GM04503 (cell line): ENCODE results near the gene ATP5F1A.

ENCODE experiments used
- DNase-seq: peaks from one replicate; pipeline ENCODE4 v3.0.0-alpha.2; 2012; ENCODE audit warnings: low read depth

ATP5F1A gene

DNA sequence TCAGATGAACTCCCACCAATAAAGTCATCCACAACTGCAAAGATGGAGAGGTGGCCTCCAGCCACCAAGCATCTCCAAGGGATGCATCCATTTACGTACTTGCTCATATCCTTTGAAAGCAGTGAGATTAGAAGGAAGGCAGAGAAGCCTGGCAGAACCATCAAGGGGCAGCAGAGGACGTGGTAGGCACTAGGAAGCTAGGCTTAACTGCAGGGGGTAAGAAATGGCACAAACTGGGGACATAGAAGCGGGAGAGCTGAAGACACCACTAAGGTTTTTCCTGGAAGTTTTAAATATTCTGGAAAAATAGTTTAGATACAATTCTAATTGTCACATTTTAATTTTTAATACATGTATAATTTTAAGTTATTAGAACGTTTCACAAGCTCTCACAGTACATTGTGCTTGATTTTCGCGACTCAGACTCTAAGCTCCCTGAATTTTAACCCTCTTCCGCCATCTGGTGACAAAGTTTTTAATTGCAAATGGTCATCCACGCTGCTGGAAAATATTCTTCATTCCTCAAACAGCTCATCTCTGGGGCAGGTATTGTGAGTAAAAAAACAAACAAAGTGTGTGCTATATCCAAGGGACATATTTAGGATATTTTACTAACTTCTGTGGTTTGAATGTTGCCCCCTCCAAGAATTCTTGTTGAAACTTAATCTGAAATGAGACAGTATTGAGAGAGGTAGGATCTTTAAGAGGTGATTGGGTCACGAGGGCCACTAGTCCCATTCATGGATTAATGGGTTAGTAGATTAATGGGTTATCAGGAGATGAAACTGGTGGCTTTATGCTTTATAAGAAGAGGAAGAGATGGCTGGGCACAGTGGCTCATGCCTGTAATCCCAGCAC, 24.4 kb downstream of the ATP5F1A start:
- peak; percentile 23 for DNase-seq

DNA sequence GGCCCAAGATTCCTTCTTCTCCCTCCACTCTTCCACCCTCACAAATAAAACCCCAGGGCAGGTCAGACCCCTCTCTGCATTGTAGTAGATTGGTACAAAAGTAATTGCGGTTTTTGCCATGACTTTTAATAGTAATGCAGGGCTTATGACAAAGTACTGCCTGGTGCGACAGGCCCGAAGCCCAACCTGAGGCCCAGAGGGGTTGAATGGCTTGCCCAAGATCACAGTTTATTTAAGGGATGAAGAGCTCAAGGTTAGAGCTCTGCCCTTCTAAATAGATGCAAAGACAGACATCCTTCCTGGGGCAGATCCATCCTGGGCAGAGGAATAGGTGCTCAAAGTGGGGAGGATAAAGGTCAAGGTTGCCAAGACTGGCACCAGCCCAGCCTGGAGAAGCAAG, 25.1 kb downstream of the ATP5F1A start:
- DNase-seq = no peak

- DNase-seq = no peak
Measured at GRCh38 chr18:46072376-46072867, 25.7 kb downstream of the ATP5F1A start.

- no peak for DNase-seq
Measured at GRCh38 chr18:46071653-46072375, 26.3 kb downstream of the ATP5F1A start, which contains the start of gene PSTPIP2. Gene PSTPIP2 (minus strand): TSS chr18:46072260. CDS start chr18:46072188, 72 bp downstream.

GRCh38 chr18:46070815-46071652, 27.1 kb downstream of the ATP5F1A start:
- no peak for DNase-seq

DNA sequence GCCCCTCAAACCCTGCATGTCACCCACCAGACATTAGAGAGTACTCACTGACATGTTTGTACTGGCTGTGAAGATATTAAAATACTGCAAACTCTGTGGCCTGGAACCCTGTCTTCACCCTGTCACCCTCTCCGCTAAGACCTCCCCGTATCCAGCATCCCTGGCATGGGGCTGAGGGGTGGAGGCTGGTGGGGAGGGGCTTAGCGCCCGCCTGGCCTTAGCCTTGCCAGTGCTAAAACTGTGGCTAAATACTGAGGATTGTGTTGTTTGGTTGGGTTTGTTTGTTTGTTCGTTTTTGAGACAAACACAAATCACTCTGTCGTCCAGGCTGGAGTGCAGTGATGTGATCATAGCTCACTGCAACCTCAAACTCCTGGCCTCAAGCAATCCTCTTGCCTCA, 27.9 kb downstream of the ATP5F1A start:
- DNase-seq = no peak

DNA sequence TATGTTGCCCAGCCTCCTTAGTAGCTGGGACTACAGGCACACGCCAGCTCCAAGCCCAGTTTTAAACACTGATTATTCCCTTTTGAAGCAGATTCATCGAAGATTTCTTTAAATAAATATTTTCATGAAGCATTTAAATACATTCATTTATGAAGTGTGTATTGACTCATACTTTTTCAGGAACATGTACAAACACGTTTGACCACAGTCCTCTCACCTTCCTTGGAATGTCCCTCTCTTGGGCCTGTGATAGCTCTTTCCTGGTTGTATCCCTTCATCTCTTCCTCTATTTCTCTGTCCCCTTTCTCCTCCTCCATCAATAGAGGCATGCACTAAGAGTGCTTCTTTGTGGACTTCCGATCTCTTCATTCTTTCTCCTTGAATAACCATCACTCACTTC, 28.6 kb downstream of the ATP5F1A start:
- DNase-seq = no peak

GRCh38 chr18:46068763-46069162, 29.3 kb downstream of the ATP5F1A start:
- DNase-seq = no peak

- DNase-seq = no peak
Measured at GRCh38 chr18:46067438-46068007, 30.6 kb downstream of the ATP5F1A start.

- no peak for DNase-seq
Measured at GRCh38 chr18:46062781-46063180, 35.3 kb downstream of the ATP5F1A start.

DNA sequence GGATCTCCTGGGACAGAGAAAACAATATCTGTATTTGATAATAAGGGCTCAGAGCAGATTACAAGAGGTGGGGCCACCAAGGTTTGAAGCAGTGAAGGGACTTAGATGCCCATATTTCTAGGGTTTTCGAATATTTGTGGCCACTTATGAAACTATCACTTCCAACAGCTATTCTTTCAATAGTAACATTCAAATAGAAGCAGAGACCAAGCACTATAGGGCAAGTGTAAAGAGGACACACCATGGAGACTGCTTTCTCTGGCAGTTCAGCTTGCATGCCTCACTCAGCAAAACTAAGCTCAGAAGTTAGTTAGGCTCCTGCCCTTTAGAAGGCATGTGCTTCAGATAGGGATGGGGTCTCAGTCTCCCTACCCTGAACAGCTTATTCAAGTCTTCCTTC, 36.3 kb downstream of the ATP5F1A start:
- DNase-seq = no peak

DNA sequence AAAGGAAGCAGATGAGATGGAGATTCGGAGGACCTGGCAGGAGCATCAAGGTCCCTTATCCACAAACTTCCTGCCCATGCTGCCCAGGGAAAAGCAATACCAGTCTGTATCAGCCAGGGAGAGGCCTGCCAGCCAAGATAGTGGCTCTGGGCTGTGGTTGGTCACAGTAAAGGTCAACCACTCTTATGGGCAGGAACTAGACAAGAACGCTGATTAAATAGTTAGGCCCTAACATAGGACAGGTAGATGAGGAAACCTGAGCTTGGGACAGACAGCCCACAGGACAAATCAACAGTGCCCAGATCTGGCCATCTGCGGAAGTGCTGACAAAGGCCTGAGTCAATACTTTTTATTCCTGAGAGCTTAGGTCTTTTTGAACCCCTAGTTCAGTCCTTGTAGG, 36.7 kb downstream of the ATP5F1A start:
- no peak for DNase-seq

- no peak for DNase-seq
Measured at GRCh38 chr18:46060359-46060841, 37.7 kb downstream of the ATP5F1A start.

DNA sequence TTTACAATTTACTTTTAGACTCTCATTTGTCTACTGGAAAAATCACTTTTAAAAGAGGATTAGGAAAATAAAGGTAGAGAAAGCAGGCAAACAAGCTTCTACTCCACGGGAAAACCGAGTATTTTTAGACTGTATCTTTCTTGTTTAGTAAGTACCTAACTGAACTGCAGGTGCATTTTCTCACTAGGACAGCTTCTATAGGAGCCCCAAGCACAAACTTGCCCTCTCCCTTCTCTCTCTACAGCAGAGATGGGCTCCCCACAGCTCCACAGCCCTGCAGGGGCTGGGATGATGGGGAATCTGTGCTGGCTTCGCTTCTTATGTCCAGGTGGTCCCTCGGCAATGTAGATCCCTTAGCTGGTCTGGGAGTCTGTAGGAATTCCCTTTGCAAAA, 42.3 kb downstream of the ATP5F1A start:
- no peak for DNase-seq

DNA sequence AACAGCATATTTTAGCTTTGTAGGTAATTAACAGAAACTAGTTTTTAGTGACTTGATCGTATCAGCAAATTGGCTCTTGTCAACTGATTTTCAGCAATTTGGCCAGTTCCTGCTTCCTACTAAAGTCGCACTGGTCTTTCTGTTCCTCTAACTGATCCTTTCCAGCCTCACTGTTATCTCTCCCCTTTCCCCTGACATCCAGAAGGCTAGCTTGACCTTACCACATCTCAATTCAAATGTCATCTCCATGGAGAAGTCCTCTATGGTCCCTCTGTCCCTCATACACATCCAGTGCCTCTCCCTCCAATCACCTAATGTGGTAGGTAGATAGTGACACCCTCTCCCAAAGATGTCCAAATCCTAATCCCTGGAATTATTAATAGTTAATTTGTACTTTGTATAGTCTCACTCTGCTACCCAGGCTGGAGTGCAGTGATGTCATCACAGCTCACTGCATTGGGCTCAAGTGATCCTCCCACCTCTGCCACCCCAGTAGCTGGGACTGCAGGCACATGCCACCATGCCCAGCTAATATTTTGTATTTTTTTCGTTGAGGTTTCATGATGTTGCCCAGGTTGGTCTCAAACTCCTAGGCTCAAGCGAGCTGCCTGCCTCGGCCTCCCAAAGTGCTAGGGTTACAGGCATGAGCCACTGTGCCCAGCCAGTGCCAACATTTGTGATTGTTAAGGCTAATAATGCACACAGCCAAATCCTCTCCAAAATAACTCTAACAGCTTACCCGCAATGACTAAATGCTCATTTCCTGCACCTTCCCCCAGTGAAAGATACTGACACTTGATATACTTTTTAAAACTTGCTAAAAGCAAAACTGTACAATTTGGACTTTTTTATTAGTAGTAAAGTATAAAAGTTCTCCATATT, 42.9 kb downstream of the ATP5F1A start:
- DNase-seq = no peak

DNA sequence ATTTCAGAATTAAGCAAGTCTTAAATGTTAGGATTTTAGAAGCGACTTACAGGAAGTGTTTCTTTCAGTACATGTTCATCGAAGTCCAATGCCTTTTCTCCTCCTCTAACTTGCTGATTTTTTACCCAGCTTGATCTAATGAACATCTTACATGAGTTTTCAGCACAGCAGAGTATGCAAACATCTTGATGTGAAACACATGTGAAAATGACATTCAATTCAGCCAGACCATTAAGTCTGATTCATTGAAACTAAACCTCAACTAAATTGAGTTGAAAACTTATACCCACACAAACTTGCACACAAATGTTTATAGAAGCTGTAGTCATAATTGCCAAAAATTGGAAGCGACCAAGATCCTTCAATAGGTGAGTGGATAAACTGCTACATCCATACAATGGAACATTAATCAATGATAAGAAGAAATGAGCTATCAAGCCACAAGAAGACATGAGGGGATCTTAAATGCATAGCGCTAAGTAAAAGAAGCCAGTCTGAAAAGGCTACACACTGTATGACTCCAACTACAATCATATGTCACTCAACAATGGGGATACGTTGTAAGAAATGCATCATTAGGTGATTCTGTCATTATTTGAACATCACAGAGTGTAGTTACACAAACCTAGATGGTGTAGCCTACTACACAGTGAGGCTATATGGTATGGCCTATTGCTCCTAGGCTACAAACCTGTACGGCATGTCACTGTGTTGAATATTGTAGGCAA, 44.6 kb downstream of the ATP5F1A start:
- DNase-seq = peak; percentile 42

DNA sequence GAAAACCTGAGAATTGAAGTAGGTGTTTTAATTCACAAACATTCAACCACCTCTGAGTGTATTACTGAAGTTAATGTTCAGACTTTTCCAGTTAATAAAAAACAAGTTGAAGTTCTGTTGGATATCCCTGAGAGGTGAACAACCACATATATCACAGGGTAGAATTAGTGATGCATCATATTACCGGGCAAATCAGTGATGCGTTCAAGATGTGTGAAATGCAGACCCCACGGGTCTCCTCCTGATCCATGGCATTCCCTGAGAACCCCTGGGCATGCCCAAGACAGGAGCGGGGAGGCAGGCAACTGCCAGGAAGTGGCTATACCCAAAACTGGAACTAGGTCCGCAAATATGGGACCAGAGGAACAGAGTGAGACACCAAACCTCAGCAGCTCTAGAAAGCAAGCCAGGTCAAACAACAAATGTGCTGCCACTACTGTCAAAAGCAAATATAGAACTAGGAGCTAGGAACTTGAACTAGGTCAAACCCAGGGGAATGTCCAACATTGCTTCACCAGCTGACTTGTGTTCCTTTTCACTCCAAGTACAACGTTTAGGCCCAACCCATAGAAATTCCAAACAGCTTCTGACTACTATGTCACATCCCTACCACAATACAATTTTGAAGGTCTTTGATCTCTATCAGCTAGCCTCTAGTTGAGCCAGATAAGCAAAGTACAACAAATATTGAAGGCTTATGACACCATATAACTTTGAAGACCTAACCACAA, 46.2 kb downstream of the ATP5F1A start:
- DNase-seq = peak; percentile 58

DNA sequence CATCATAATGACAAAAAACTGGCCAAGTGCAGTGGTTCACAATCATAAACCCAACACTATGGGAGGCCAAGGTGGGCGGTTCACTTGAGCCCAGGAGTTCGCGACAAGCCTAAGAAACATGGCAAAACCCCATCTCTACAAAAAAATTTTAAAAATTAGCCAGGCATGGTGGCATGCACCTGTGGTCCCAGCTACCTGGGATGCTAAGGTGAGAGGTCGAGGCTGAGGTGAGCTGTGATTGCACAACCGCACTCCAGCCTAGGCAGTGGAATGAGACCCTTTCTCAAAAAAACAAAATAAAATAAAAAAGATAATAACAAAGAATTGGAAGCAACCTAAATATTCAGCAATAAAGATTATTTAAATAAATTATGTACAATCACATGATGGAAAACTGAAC, 47.8 kb downstream of the ATP5F1A start:
- DNase-seq = no peak

- no peak for DNase-seq
Measured at GRCh38 chr18:46048641-46049040, 49.5 kb downstream of the ATP5F1A start.
